ENCODE data around the gene OLA1.

The OLA1 gene

GRCh38 chr2:174224125-174224524, 24.2 kb downstream of the OLA1 start:
- DNase-seq, result no peak

GRCh38 chr2:174223388-174223787, 24.9 kb downstream of the OLA1 start:
- no peak for DNase-seq

GRCh38 chr2:174222154-174222553, 26.2 kb downstream of the OLA1 start:
- DNase-seq, result no peak

- no peak for DNase-seq
Measured at GRCh38 chr2:174219321-174219720, 29.0 kb downstream of the OLA1 start.

GRCh38 chr2:174218773-174219172, 29.6 kb downstream of the OLA1 start:
- no peak for DNase-seq

- DNase-seq, result no peak
Measured at GRCh38 chr2:174217869-174218268, 30.5 kb downstream of the OLA1 start.

GRCh38 chr2:174211954-174212353, 36.4 kb downstream of the OLA1 start:
- DNase-seq, result no peak

GRCh38 chr2:174210862-174211261, 37.5 kb downstream of the OLA1 start:
- no peak for DNase-seq

- DNase-seq, result no peak
Measured at GRCh38 chr2:174209325-174209724, 39.0 kb downstream of the OLA1 start.

GRCh38 chr2:174208026-174208425, 40.3 kb downstream of the OLA1 start:
- no peak for DNase-seq

- DNase-seq, result no peak
Measured at GRCh38 chr2:174205562-174205961, 42.8 kb downstream of the OLA1 start.

GRCh38 chr2:174202188-174202587, 46.1 kb downstream of the OLA1 start:
- DNase-seq, result no peak

- no peak for DNase-seq
Measured at GRCh38 chr2:174198846-174199564, 49.3 kb downstream of the OLA1 start.

- DNase-seq, result no peak
Measured at GRCh38 chr2:174195253-174195652, 53.1 kb downstream of the OLA1 start.

GRCh38 chr2:174193737-174194136, 54.6 kb downstream of the OLA1 start:
- no peak for DNase-seq

GRCh38 chr2:174192664-174193063, 55.7 kb downstream of the OLA1 start:
- DNase-seq, result no peak

- DNase-seq, result no peak
Measured at GRCh38 chr2:174191342-174192074, 56.8 kb downstream of the OLA1 start.

- no peak for DNase-seq
Measured at GRCh38 chr2:174184915-174185314, 63.4 kb downstream of the OLA1 start.

GRCh38 chr2:174184504-174184903, 63.8 kb downstream of the OLA1 start:
- no peak for DNase-seq

- no peak for DNase-seq
Measured at GRCh38 chr2:174183076-174183475, 65.3 kb downstream of the OLA1 start.

GRCh38 chr2:174181368-174181767, 67.0 kb downstream of the OLA1 start:
- DNase-seq, result no peak

- DNase-seq, result no peak
Measured at GRCh38 chr2:174180726-174181236, 67.6 kb downstream of the OLA1 start.

GRCh38 chr2:174180165-174180724, 68.1 kb downstream of the OLA1 start:
- no peak for DNase-seq

GRCh38 chr2:174177316-174177890, 70.9 kb downstream of the OLA1 start:
- DNase-seq, result no peak
